HepG2 (cell line): Measurements from ENCODE around the gene UPB1. TPM values are rescaled to one million over a fixed set of nuclear protein-coding genes. Genes with fewer than 3 reads are reported as not detected.

ENCODE experiments used
- ATAC-seq: fragments of 200-7000 bp; cut with Tn5 transposase; 3 replicates; pipeline ENCODE4 v1.9.1; 2020; ENCODE audit warnings: mild to moderate bottlenecking, moderate library complexity
- BruUV-seq: library from RNA; stranded (reverse); fragments of 400-500 nt; replicated peaks from 2 replicates; lab custom pipeline; 2021; lab: Mats Ljungman, UMichigan
- CTCF ChIA-PET: fragments of 300-600 bp; formaldehyde crosslinking; extraction: SDS; loops from one replicate; lab custom pipeline; 2021; ENCODE audit warnings: low total read pairs, inconsistent platforms, low intra/inter-chr PET ratio; lab: Yijun Ruan, JAX
- POLR2A ChIA-PET: fragments of 350-600 bp; sonication (Branson Sonifier 250); formaldehyde crosslinking; loops from one replicate; lab custom pipeline; 2020; ENCODE audit warnings: antibody characterized with exemption, inconsistent platforms; lab: Yijun Ruan, JAX
- DNase-seq: peaks from one replicate; pipeline ENCODE4 v3.0.0-alpha.2; 2015; ENCODE audit warnings: low spot score
- FAIRE-seq: peaks from 3 replicates; lab custom pipeline; 2011; peaks lifted over from hg19 to GRCh38; lab: Jason Lieb, UNC
- H2AFZ ChIP-seq: one replicate; pipeline ENCODE4 v1.6.1; 2011; ENCODE audit warnings: low read length, inconsistent platforms
- H3K27ac ChIP-seq: fragments of 300-600 bp; 3 replicates; pipeline ENCODE4 v1.8.0; 2011; ENCODE audit warnings: mixed run types, mild to moderate bottlenecking, mixed read lengths, low read length, inconsistent platforms; ENCODE audit not compliant: insufficient read depth; ENCODE audit errors: extremely low read length
- H3K27me3 ChIP-seq, 2 experiments: fragments of 200-600 bp in 1 of 2; 2 replicates in 1 of 2; 3 replicates in 1 of 2; pipeline versions ENCODE4 v1.6.0 to v1.8.0; 2011; ENCODE audit warnings: low read length in 2 of 2, mild to moderate bottlenecking in 2 of 2, moderate library complexity in 2 of 2, inconsistent platforms in 1 of 2; ENCODE audit not compliant: insufficient read depth in 2 of 2, control insufficient read depth in 1 of 2
- H3K36me3 ChIP-seq, 2 experiments: fragments of 200-600 bp in 1 of 2; replicated peaks in 1 of 2; 2 replicates in 1 of 2; 3 replicates in 1 of 2; pipeline versions ENCODE4 v1.5.1 to v1.8.0; 2011; ENCODE audit warnings: low read length in 2 of 2, inconsistent platforms in 1 of 2; ENCODE audit not compliant: insufficient read depth in 2 of 2, control insufficient read depth in 1 of 2
- H3K4me1 ChIP-seq: 2 replicates; pipeline ENCODE4 v1.5.1; 2012; ENCODE audit warnings: low read length, inconsistent platforms; ENCODE audit not compliant: insufficient read depth
- H3K4me2 ChIP-seq: 2 replicates; pipeline ENCODE4 v1.6.0; 2011; ENCODE audit warnings: low read depth, low read length, inconsistent platforms
- H3K4me3 ChIP-seq, 3 experiments: fragments of 200-600 bp in 1 of 3; sonication (generic), shearing (Covaris generic) in 1 of 3; replicated peaks in 1 of 3; 2 replicates each; pipeline ENCODE4 v1.5.1; 2011 to 2016; ENCODE audit warnings: low read length in 3 of 3, inconsistent platforms in 2 of 3, low read depth in 2 of 3, mild to moderate bottlenecking in 2 of 3, control low read depth in 1 of 3, mixed read lengths in 1 of 3; ENCODE audit not compliant: insufficient read depth in 1 of 3
- H3K79me2 ChIP-seq: one replicate; pipeline ENCODE4 v1.6.1; 2011; ENCODE audit warnings: low read length, inconsistent platforms; ENCODE audit not compliant: insufficient read depth
- H3K9ac ChIP-seq: 2 replicates; pipeline ENCODE4 v1.6.0; 2011; ENCODE audit warnings: mild to moderate bottlenecking, low read depth, low read length, inconsistent platforms; ENCODE audit not compliant: insufficient read depth
- H3K9me3 ChIP-seq: 2 replicates; pipeline ENCODE4 v1.5.1; 2012; ENCODE audit warnings: mild to moderate bottlenecking, low read length
- H4K20me1 ChIP-seq: 2 replicates; pipeline ENCODE4 v1.6.0; 2011; ENCODE audit warnings: inconsistent platforms, mild to moderate bottlenecking, low read length, moderate library complexity; ENCODE audit not compliant: insufficient read depth
- AGO1 ChIP-seq: fragments of 200-400 bp; formaldehyde crosslinking; IDR thresholded peaks from 2 replicates; pipeline ENCODE4 v1.6.1; 2017; ENCODE audit warnings: mild to moderate bottlenecking, low read depth, low read length, moderate library complexity; ENCODE audit not compliant: poor library complexity, severe bottlenecking
- DNMT3B ChIP-seq: conservative IDR thresholded peaks from 2 replicates; pipeline ENCODE4 v1.6.1; 2016; ENCODE audit warnings: missing biosample characterization, control low read depth
- IKZF4 ChIP-seq: sonication (generic); formaldehyde crosslinking; IDR thresholded peaks from 2 replicates; pipeline ENCODE4 v1.5.1; 2020; ENCODE audit warnings: borderline replicate concordance, mild to moderate bottlenecking, low read depth, missing genetic modification reagents; ENCODE audit errors: not compliant biosample characterization
- MYNN ChIP-seq: sonication (generic); formaldehyde crosslinking; IDR thresholded peaks from 2 replicates; pipeline ENCODE4 v1.4.0; 2020; ENCODE audit warnings: mild to moderate bottlenecking, low read depth, missing genetic modification reagents
- NFE2L1 ChIP-seq: sonication (generic); formaldehyde crosslinking; IDR thresholded peaks from 2 replicates; pipeline ENCODE4 v1.4.0; 2020; ENCODE audit warnings: missing genetic modification reagents, mild to moderate bottlenecking, borderline replicate concordance
- PRPF4 ChIP-seq: fragments of 200-400 bp; formaldehyde crosslinking; IDR thresholded peaks from 2 replicates; pipeline ENCODE4 v1.6.1; 2016; ENCODE audit warnings: low read length, low read depth; ENCODE audit not compliant: poor library complexity, severe bottlenecking
- RERE ChIP-seq: IDR thresholded peaks from 2 replicates; pipeline ENCODE4 v1.6.1; 2016; ENCODE audit warnings: low read depth, missing genetic modification reagents, missing compliant biosample characterization
- SNAPC2 ChIP-seq: sonication (generic); formaldehyde crosslinking; IDR thresholded peaks from 2 replicates; pipeline ENCODE4 v1.8.1; 2022; ENCODE audit warnings: mild to moderate bottlenecking, missing genetic modification reagents
- TP53 ChIP-seq: sonication (generic); formaldehyde crosslinking; conservative IDR thresholded peaks from 2 replicates; pipeline ENCODE4 v1.4.0; 2020; ENCODE audit warnings: missing genetic modification reagents
- ZNF101 ChIP-seq: sonication (generic); formaldehyde crosslinking; IDR thresholded peaks from 2 replicates; pipeline ENCODE4 v1.4.0; 2020; ENCODE audit warnings: mild to moderate bottlenecking, low read depth, missing genetic modification reagents, borderline replicate concordance
- ZNF710 ChIP-seq: sonication (generic); formaldehyde crosslinking; IDR thresholded peaks from 2 replicates; pipeline ENCODE4 v1.5.0; 2020; ENCODE audit warnings: mild to moderate bottlenecking, missing genetic modification reagents, borderline replicate concordance
- WGBS: methylation state at CpG from one replicate; pipeline ENCODE4 v1.1.6; 2017; ENCODE audit warnings: low lambda C conversion rate; 5-methylcytosine and 5-hydroxymethylcytosine counted together
- in situ Hi-C: cut with HindIII; loops from 2 replicates; pipeline ENCODE4 v1.10.0; 2017; ENCODE audit warnings: low pct_unique_long_range_greater_than_20kb; ENCODE audit not compliant: extremely low pct_ligation_motif_present
- intact Hi-C: fragments of 100-400 bp; cut with micrococcal nuclease; formaldehyde crosslinking; loops from one replicate; pipeline ENCODE4 v1.10.0; 2022; ENCODE audit not compliant: unreplicated experiment
- polyA plus RNA-seq, 8 experiments: library from polyadenylated mRNA; depleted of rRNA in 3 of 8; stranded (reverse) in 7 of 8; unstranded in 1 of 8; fragments of >200 nt; fragmentation: Illumina TruSeq in 4 of 8; extraction: Trizol in 4 of 8; gene quantifications; 2 replicates each; pipeline versions ENCODE4 v1.2.1 to v1.2.3, GENCODE V29; 2011 to 2016; ENCODE audit warnings: low read depth in 4 of 8, missing spikeins in 1 of 8, mixed read lengths in 1 of 8; ENCODE audit not compliant: insufficient read depth in 1 of 8
- total RNA-seq, 5 experiments: library from RNA; depleted of rRNA; stranded (reverse); fragments of >200 nt; fragmentation: Illumina TruSeq; extraction: Trizol; gene quantifications; 2 replicates each; pipeline ENCODE4 v1.2.3, GENCODE V29; 2016; ENCODE audit warnings: low read depth in 1 of 5
- TF ChIP-seq, protein P1 (sequence below): sonication (generic); formaldehyde crosslinking; IDR thresholded peaks from 2 replicates; pipeline ENCODE4 v1.5.0; 2020; ENCODE audit warnings: mild to moderate bottlenecking, missing genetic modification reagents, borderline replicate concordance

Gene UPB1
- total and polyA plus RNA-seq, 2 of the 13 experiments (the other 11 are each of a cell fraction or from before 2014, with no cell fraction given) = 0.38 to 1.2 TPM

DNA sequence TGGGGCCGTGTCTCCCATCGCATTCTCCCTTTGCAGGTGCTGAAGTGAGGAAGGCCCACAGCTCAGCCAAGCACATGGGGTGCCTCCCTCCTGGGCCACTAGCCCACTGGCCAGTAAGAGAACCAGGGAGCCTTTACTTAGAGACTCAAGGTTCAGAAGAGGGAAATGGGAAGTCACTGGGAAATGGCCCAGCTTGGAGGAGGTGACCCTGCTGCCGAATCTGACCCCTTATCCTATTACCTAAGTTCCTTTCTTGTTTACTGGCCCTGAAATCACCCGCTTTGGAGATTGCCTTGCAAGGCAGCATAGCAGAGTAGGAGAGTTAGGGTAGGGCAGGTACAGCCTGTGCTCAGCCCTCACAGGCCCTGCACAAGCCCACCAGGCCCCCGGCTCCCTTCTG is 24.4 kb downstream of the UPB1 start:
- ChIA-PET POLR2A (interaction anchor here (3.2 kb wide), 1 partner anchor 13 kb away, joined by 15 read pairs; no protein-coding TSS in a partner anchor), CTCF (no interaction called here)
- Histone ChIP-seq H4K20me1 (no peaks in the 10 kb centered on the region), H2AFZ (no peak overlapping the region), H3K4me3 (no peak overlapping the region), H3K79me2 (no peaks in the 10 kb centered on the region), H3K4me2 (no peak overlapping the region), H3K9me3 (no peaks in the 10 kb centered on the region), H3K4me1 (peaks cover 83% of the 10 kb centered on the region), H3K27me3 (no peaks in the 10 kb centered on the region), H3K36me3 (no peaks in the 10 kb centered on the region), H3K9ac (no peak overlapping the region), H3K27ac (no peak overlapping the region)
- ATAC-seq (no peak), DNase-seq (no peak), FAIRE-seq (peak; percentile 23)
- no TSS peak for BruUV-seq
- intact Hi-C loops (loop anchor here (2.0 kb wide), 1 partner anchor 19 kb away; no protein-coding TSS in a partner anchor), in situ Hi-C loops (loop anchor here (10.0 kb wide), 1 partner anchor 195 kb away; no protein-coding TSS in a partner anchor)
- WGBS = 70% methylated on average over 3 of the region's 5 CpGs
- TF ChIP-seq RERE (CRISPR knock-in tag) (no peak), AGO1 (no peak), DNMT3B (no peak), MYNN (CRISPR knock-in tag) (no peak), PRPF4 (no peak), ZNF101 (no peak), IKZF4 (no peak), ZNF710 (no peak), SNAPC2 (CRISPR knock-in tag) (no peak), NFE2L1 (CRISPR knock-in tag) (no peak), TP53 (no peak)
- TF ChIP-seq, protein P1, sequence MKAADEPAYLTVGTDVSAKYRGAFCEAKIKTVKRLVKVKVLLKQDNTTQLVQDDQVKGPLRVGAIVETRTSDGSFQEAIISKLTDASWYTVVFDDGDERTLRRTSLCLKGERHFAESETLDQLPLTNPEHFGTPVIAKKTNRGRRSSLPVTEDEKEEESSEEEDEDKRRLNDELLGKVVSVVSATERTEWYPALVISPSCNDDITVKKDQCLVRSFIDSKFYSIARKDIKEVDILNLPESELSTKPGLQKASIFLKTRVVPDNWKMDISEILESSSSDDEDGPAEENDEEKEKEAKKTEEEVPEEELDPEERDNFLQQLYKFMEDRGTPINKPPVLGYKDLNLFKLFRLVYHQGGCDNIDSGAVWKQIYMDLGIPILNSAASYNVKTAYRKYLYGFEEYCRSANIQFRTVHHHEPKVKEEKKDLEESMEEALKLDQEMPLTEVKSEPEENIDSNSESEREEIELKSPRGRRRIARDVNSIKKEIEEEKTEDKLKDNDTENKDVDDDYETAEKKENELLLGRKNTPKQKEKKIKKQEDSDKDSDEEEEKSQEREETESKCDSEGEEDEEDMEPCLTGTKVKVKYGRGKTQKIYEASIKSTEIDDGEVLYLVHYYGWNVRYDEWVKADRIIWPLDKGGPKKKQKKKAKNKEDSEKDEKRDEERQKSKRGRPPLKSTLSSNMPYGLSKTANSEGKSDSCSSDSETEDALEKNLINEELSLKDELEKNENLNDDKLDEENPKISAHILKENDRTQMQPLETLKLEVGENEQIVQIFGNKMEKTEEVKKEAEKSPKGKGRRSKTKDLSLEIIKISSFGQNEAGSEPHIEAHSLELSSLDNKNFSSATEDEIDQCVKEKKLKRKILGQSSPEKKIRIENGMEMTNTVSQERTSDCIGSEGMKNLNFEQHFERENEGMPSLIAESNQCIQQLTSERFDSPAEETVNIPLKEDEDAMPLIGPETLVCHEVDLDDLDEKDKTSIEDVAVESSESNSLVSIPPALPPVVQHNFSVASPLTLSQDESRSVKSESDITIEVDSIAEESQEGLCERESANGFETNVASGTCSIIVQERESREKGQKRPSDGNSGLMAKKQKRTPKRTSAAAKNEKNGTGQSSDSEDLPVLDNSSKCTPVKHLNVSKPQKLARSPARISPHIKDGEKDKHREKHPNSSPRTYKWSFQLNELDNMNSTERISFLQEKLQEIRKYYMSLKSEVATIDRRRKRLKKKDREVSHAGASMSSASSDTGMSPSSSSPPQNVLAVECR (CRISPR knock-in tag) = no peak
